Right lung (tissue), 5 donors: Measurements from ENCODE around the gene RNF126. TPM values are rescaled to one million over a fixed set of nuclear protein-coding genes. Genes with fewer than 3 reads are reported as not detected.

Experiments used
- polyA plus RNA-seq, 5 donors: library from polyadenylated mRNA; unstranded; fragments of 120-200 nt; gene quantifications; one replicate each; pipeline versions ENCODE4 v1.2.1 to v1.2.3, GENCODE V29; 2013; ENCODE audit warnings: inconsistent platforms in 1 of 5, low replicate concordance in 1 of 5; ENCODE audit not compliant: insufficient read length in 5 of 5, insufficient read depth in 1 of 5

RNF126 gene
- polyA plus RNA-seq, 5 donors, result 13.8 to 33.6 (median 19.8) TPM

Other genes starting within 250 kb of the RNF126 start
- 10 to 100 TPM; 13.3 to 30.9 (median 21.0) TPM for gene SHC2, start 202.2 kb downstream of the RNF126 start, polyA plus RNA-seq
- 10 to 100 TPM in 2 of 5 donors, 1 to 10 TPM in 3; 4.0 to 14.7 (median 6.2) TPM for gene MADCAM1, start 166.7 kb downstream of the RNF126 start, polyA plus RNA-seq
- gene TPGS1, start 155.7 kb downstream of the RNF126 start, polyA plus RNA-seq, result 10 to 100 TPM in 1 of 5 donors, 1 to 10 TPM in 4; 4.0 to 15.5 (median 6.6) TPM
- 10 to 100 TPM; 43.5 to 68.9 (median 50.8) TPM for gene CDC34, start 131.5 kb downstream of the RNF126 start, polyA plus RNA-seq
- 1 to 10 TPM in 1 of 5 donors, under 1 TPM in 4; 0.32 to 1.1 (median 0.76) TPM for gene GZMM, start 119.2 kb downstream of the RNF126 start, polyA plus RNA-seq
- 100 to 1,000 TPM; 219 to 458 (median 275) TPM for gene BSG, start 90.6 kb downstream of the RNF126 start, polyA plus RNA-seq
- under 1 TPM; 0.05 to 0.15 (median 0.13) TPM for gene HCN2, start 73.3 kb downstream of the RNF126 start, polyA plus RNA-seq
- gene POLRMT, start 29.7 kb downstream of the RNF126 start, polyA plus RNA-seq, result 10 to 100 TPM; 28.9 to 46.0 (median 43.0) TPM
- under 1 TPM; 0.19 to 0.57 (median 0.22) TPM for gene FGF22, start 23.3 kb downstream of the RNF126 start, polyA plus RNA-seq
- gene FSTL3, start 13.2 kb upstream of the RNF126 start, polyA plus RNA-seq, result 10 to 100 TPM in 3 of 5 donors, 1 to 10 TPM in 2; 7.0 to 17.2 (median 12.9) TPM
- gene PRSS57, start 32.2 kb upstream of the RNF126 start, polyA plus RNA-seq, result under 1 TPM in 4 of 5 donors, not detected in 1; 0.14 to 0.64 (median 0.39) TPM
- 10 to 100 TPM; 32.5 to 62.8 (median 43.2) TPM for gene PALM, start 45.7 kb upstream of the RNF126 start, polyA plus RNA-seq
- gene MISP, start 87.9 kb upstream of the RNF126 start, polyA plus RNA-seq, result 10 to 100 TPM in 2 of 5 donors, 1 to 10 TPM in 3; 5.7 to 17.2 (median 9.4) TPM
- 100 to 1,000 TPM; 294 to 375 (median 310) TPM for gene PTBP1, start 134.2 kb upstream of the RNF126 start, polyA plus RNA-seq
- gene PLPPR3, start 158.7 kb upstream of the RNF126 start, polyA plus RNA-seq, result 10 to 100 TPM in 1 of 5 donors, 1 to 10 TPM in 4; 3.0 to 13.7 (median 7.1) TPM
- gene AZU1, start 164.6 kb upstream of the RNF126 start, polyA plus RNA-seq, result 1 to 10 TPM; 1.4 to 4.4 (median 1.9) TPM
- gene PRTN3, start 177.8 kb upstream of the RNF126 start, polyA plus RNA-seq, result 1 to 10 TPM; 1.4 to 3.4 (median 2.2) TPM
- 1 to 10 TPM in 2 of 5 donors, under 1 TPM in 3; 0.20 to 1.7 (median 0.75) TPM for gene ELANE, start 189.1 kb upstream of the RNF126 start, polyA plus RNA-seq
- 10 to 100 TPM in 1 of 5 donors, 1 to 10 TPM in 4; 4.7 to 31.4 (median 6.3) TPM for gene CFD, start 196.4 kb upstream of the RNF126 start, polyA plus RNA-seq
- gene MED16, start 230.0 kb upstream of the RNF126 start, polyA plus RNA-seq, result 10 to 100 TPM; 36.7 to 76.2 (median 51.0) TPM
- gene RNU6-9, start 230.3 kb upstream of the RNF126 start, polyA plus RNA-seq, result not detected